Renal cortical epithelial cell (primary cell): Measurements from ENCODE around the gene TACR1. TPM values are rescaled to one million over a fixed set of nuclear protein-coding genes. Genes with fewer than 3 reads are reported as not detected.
"Not testable (repeated sequence)": the region's sequence is repeated elsewhere in the genome, so short reads cannot be mapped to it uniquely, and the experiment has no call there.

Experiments used
- DNase-seq: peaks from one replicate; pipeline ENCODE4 v3.0.0-alpha.2; 2011; ENCODE audit warnings: low read depth
- total RNA-seq: library from RNA; depleted of rRNA; stranded (reverse); fragments of >200 nt; gene quantifications from 2 replicates; pipeline ENCODE4 v1.2.3, GENCODE V29; 2014

The TACR1 gene, protein sequence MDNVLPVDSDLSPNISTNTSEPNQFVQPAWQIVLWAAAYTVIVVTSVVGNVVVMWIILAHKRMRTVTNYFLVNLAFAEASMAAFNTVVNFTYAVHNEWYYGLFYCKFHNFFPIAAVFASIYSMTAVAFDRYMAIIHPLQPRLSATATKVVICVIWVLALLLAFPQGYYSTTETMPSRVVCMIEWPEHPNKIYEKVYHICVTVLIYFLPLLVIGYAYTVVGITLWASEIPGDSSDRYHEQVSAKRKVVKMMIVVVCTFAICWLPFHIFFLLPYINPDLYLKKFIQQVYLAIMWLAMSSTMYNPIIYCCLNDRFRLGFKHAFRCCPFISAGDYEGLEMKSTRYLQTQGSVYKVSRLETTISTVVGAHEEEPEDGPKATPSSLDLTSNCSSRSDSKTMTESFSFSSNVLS
- 0.10 TPM in 1 of 2 replicates, not detected in the other for total RNA-seq

DNA sequence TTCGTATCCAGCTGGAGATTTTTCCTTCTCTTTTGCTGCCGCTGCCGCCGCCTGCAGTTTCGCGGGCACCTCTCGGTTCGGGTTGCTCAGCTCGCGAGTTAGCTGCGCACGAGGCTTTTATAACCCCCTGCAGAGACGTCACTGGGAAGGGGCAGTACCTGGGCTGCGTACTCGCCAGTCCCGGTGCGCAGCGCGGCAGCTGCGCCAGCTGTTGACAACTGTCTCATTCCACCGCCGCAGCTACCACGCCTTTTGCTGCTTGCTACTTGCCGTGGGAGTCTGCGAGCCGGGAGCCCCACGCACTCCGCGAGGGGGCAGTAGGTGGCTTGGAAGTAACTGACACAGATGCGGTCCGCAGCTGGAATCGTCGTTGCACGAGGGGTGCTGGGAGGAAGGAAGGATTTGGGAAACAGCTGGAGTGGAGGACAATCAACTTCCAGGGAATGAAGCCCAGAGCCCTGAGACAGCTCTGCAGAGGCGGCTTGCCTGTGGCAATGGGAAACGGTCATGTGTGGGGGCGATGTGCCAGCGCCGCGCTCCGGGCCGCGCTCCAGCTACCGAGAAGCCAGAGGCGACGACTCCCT, at the start of gene TACR1:
Gene TACR1, minus strand, starts transcription at position 93 of the 584 bp plus-strand sequence. CDS start 586 bp downstream, outside the sequence.
- peak; percentile 18 for DNase-seq

DNA sequence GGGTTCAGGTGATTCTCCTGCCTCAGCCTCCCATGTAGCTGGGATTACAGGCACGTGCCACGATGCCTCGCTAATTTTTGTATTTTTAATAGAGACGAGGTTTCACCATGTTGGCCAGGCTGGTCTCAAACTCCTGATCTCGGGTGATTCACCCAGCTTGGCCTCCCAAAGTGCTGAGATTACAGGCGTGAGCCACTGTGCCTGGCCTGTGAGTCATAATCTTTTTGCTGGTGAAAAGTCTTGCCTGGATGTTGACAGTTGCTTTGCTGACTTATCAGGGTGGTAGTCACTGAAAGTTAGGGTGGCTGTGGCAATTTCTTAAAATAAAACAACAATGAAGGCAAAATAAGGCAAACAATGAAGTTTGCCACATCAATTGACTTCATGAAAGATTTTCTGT, 49.3 kb upstream of the TACR1 start:
- DNase-seq, result not testable (repeated sequence)

DNA sequence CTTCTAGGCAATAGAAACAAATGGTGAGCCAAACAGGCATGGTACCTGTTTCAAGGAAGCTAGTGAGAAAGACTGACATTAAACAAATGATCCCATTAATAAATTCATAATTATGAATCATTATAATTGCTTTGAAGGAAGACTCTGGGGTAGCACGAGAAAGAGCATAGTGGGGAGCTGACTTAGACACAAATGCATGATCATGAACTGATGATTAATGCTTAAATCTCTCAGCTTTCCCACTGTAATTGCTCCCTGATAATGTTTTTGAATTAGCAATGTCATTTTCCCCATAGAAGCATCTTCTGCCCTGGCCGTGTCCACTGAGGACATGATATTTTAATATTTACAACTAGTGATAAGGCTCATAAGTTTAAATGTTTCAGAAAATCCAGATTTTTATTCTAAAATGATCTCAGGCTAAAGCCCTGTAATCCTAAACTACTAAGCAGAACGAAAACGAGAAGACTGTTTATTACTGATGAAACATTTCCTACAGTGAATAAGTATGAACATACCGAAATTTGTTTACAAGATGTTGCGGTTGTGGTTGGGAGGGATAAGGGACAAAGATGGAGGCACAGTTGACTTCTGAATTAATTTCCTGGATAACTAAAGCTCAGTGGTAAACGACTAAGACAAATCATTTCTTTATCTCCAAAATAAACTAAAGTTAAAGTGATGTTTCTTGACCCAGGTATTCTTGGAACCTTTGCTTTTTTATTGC, 47.3 kb upstream of the TACR1 start:
- no peak for DNase-seq

DNA sequence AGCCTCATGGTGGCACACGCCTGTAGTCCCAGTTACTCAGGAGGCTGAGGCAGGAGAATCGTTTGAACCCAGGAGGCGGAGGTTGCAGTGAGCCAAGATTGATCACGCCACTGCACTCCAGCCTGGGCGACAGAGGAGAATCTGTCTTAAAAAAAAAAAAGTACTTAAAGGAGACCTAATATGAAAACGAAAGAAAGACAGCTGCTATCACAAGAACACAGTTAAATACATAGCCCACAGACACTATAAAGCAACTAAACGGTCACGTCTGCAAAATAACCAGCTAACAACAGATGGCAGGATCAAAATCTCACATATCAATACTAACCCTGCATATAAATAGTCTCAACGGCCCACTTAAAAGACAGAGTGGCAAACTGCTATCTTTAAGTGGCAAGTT, 43.9 kb upstream of the TACR1 start:
- DNase-seq, result no peak

DNA sequence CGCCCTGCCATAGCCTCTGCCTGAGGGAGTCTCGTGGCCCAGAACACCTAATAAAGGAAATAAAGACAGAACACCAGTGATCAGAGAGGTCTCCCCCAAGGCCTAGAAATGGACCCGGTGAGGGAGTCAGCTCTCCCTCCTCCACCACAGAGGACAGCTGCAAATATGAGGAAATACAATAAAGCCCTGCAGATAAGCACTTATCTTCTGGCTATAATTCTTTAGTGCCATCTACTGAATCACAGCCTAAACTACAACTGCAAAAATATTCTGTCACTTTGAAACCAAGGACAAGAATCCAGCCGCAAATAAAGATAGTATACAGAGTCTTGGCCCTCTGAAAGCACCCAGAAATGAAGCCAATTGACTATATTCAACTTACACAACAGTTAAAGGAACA, 42.4 kb upstream of the TACR1 start:
- peak; percentile 9 for DNase-seq

DNA sequence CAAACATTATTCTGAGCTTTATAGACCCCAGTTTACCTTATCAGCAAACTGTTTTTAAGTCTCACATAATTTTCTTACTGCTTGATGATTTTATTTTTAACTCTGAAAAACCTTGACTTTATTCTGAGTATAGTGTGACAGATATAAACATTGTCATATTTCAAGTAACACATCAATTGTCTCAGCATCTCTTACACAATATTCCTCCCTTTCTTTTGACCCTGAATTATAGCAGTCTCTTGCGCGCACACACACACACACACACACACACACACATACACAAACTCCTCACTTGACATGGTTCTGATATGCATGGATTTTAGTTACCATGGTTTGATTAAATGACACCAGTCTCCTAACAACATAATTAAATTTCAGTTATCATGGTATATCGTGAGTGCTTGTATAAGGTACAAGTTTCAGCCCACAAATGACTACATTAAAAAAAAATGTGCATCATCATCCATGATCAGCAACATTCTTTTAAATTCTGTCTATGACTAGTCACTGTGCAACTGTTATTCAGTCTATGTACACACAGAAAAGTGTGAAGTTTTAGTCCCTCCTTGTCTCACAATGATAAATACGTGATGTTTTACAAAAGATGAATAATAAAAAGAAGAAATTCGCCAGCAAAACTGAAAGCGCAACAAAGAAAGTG, 39.5 kb upstream of the TACR1 start:
- DNase-seq, result no peak

DNA sequence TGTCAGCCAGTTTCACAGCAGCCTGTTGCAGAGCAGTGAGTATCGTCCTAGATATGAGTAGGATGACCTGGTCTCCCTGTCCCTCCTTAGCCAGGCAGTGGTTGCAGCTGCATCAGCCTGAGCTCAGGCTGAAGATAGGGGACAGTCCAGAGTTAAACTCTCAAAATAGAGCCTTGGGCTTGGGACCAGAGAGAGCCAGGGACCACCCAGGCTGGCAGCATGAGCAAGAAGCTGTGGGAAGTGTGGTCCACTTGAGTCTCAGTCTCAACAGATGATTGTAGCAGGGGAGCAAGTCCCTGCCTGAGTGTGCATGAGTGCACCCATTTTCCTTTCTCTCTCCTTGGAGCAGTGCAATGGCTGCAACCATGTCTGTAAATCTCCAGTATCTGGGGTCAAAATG, 38.0 kb upstream of the TACR1 start:
- DNase-seq, result no peak

DNA sequence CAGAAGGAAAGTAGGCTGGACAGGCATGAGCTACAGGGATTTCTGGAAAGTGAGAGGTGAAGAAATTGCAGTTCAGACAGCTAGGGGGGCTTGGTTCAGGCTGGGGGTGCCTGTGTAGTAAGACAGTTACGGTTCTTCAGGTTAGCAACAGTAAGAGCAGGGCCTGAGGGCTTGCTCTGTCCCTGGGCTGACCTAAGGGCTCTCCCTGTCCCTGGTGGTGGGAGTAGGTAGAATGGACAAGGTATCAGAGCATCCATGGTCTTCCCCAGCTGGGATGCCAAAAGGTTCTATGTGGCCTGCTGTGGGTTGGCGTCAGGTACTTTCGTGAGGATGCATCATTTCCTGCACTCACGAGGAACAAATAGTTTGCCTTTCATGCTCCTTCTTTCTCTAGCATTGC, 34.6 kb upstream of the TACR1 start:
- DNase-seq, result no peak

DNA sequence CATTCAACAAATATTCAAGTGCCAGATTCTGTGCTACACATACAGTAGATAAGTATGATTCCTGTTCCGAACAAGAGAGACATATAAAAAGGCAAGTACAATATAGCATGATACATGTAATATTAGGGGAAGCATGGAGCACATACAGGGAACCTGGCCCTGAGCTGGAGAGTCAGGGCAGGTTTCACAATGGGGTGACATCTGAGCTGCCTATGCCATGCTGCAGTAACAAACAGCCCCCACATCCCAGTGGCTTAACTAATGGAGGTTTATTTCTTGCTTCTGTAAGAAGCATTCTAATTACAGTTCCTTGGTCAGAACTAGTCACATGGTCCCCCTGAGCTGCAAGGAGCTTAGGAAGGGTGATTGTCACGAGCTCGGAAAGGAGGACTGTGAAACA, 27.3 kb upstream of the TACR1 start:
- DNase-seq, result no peak

DNA sequence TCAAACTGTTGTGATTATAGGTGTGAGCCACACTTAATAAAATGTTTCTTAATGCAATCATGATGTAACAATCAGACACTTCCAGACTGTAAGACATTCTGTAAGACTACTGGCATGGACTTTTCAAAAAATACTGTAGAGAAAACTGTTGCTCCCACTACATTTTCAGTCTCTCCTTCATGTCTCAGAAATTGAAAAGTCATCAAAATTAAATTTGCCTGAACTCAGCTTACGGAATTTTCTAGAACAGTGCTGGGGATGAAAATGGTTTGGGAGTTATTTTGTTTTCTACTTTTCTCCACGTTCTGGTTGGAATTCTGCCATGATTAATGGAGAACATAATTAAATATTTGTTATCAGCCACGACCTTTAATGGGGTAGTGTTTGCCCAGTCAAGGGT, 26.8 kb upstream of the TACR1 start:
- DNase-seq, result no peak

DNA sequence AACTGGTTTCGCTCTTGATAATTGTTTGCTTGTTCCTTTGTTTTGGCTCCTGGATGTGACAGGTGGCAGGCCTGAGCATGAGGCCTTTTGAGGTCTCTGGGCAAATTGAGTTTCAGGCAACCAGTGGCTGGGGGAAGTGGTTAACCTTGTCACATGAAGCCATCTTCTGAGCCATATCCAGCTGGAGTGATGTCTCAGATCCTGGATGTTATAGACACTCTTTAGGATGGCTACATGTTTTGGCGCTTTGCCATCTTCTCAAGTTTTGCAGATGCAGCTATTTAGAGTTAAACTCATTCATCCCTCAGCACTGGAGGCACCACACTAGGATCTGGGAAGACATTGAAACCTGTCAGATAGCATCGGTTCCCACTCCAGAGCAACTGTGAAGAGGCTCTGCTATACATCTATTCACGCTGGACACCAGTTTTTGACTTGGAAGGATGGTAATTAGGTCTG, 25.3 kb upstream of the TACR1 start:
- no peak for DNase-seq

DNA sequence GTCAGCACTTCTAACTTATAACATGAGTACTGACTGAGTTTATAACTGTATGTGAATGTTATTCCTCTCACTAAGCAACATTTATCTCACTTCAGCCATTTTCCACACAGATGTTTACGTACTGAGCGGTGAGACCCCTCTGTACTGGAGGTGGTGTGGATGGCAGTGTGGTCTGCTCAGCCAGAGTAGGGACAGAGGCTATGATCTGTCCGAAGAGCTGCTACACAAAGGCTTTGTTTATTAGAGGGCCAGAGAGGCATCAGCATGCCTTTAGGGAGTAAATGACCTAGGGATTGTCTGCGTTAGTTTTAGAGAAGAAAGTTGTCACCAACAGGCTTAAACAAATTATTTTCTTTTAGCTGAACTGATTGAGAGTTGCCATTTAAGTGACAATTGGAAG, 23.2 kb upstream of the TACR1 start:
- no peak for DNase-seq

DNA sequence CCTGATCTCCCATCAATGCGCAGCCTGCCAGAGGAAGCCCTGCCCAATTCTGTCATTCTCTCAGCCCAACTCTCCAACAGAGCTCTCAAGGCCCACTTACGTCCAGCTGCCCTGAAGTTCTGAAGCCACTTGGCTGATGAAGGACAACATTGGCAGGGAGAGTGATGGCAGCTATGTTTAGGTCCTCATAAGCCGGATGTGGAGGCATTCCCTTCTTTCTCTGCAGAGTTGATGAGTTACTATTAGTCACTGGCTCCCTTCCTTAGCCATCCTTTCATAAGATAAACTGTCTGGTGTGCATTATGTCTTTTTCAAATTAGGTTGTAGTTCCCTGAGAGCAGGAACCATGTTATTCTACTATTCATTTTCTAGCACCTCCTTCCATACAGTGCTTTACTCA, 22.5 kb upstream of the TACR1 start:
- no peak for DNase-seq

DNA sequence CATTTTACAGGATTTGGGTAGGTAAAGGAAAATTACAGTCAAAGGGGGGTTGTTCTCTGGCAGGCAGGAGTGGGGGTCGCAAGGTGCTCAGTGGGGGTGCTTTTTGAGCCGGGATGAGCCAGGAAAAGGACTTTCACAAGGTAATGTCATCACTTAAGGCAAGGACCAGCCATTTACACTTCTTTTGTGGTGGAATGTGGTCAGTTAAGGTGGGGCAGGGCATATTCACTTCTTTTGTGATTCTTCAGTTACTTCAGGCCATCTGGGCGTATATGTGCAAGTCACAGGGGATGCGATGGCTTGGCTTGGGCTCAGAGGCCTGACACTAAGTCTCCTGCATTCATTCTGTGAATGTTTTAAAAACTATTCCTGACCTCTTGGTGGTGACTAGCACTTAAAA, 19.9 kb upstream of the TACR1 start:
- not testable (repeated sequence) for DNase-seq

DNA sequence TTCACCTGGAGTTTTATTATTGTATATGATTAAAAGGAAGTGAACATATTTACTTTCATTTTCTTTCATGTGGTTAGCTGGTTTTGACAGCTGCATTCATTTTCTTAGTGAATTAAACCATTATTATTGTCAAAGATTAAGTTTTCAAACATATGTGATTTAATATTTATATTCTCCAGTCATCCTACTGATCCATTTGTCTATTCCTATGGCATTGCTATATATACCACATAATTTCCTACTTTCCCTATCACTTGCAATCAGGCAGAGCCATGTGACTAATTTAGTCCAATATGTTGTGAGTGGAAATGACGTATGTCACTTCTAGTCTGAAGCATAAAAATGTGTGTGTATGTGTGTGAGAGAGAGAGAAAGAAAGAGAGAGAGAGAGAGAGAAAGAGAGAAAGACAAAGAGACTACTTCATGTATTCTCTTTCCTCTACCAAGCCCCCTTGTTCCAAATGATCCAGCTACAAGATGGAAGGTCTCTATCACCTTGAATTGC, 12.0 kb upstream of the TACR1 start:
- no peak for DNase-seq

DNA sequence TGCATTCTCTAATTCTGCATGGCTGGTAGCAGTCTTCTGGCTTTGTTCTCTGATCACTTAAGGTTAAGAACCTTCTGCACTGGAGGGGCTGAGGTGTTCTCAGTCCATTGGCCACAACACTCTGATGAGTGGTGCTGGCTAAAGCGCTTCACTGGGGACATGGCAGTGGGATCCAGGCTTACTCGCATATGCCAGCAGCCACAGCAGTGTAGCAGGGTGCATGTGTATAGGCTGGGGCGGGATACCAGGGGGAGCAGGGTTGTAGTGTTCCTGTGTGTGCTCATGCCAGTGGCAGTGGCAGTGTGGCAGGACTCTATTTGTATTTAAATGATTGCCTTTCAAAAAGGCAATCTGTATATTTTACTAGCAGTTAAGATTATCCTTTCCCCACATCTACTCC, 11.1 kb upstream of the TACR1 start:
- no peak for DNase-seq

DNA sequence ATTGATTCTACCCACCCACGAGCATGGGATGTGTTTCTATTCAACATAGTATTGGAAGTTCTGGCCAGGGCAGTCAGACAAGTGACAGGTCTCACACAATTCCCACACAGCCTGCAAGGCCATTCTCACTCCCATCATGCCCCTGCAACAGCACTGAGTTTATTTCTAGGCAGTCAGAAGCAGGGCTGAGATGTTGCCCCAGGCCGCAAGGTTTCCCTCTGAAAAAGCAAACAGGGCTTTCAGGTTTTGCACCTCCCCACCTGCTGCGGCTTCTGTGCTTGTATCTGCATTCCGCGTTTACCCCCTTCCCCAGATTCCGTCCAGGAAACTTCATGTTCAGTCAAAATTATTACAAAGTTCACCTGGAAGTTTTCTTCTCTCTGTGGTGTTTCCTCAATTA, 9.4 kb upstream of the TACR1 start:
- DNase-seq, result no peak

DNA sequence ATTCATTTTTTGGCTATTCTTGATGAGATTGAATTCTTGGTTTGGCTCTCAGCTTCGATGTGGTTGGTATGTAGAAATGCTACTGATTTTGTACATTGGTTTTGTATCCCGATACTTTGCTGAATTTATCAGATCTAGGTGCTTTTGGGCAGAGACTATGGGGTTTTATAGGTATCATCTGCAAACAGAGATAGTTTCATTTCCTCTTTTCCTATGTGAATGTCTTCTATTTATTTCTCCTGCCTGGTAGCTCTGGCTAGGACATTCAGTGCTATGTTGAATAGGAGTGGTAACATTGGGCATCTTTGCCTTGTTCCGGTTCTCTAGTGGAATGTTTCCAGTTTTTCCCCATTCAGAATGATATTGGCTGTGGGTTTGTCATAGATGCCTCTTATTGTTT, 5.5 kb upstream of the TACR1 start:
- DNase-seq, result no peak

DNA sequence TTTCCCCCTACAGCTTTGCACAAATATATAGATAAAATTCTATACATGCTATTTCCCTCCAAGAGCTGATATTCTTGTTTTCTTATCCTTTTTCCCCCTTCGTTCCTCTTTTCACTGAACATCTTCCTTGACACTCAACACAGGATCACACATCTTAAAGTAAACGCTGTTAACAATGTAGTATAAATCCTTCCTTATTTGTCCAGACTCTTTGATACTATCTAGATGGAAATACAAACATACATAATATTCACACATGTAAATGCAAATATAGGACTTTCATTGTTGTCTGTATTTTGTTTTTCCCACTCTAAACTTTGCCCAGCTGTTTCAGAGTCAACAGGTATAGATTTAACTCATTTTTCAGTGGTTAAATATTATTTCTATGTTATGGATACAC, 3.0 kb upstream of the TACR1 start:
- no peak for DNase-seq

DNA sequence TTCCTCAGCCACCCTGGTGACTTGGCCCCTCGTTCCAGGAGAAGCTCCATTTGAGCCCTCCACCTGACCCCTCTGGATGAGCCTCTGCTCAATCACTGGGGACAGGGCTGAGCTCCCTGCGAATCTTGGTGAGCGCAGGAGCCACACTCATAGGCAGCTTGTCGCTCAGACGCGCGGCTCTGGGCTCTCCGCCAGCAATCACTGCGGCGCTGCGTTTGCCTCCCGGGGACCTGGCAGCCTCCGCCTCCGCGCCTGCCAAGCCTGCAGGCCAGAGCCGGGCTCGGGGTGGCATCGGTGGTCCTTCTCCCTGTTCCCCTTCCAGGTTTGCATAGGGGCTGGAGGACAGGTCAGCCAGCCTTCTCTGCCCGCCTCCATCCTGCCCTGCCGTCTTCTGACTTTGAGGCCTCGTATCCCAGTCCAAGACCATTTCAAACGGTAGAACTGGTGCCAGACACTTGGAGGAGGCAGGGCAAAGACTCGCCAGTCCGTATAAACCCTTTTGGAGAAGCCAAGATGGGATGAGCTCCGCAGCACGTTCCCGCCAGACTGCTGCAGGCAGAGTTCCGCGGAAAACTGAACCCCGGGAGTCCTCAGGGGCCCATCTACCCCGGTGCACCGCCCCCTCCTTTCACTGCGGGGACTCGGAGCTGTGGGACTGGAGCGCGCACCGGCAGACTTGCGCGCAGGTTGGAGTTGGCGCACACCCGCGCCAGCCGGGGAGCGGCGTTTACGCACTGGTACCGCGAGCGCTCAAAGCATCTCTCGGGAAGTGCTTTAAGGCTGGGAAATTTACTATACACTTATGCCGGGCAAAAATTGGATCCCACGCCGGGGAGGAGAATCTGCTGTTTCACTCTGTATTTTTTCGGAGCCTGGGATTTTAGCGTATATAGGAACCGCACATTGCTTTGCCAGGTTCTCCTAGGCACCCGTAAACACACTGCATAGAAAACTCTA, 1.1 kb upstream of the TACR1 start:
- DNase-seq, result no peak
